H1 (cell line): ENCODE results near the gene HDDC3. TPM values are rescaled to one million over a fixed set of nuclear protein-coding genes. Genes with fewer than 3 reads are reported as not detected.

Experiments used
- RAD21 ChIP-seq, 2 experiments: IDR thresholded peaks in 1 of 2; conservative IDR thresholded peaks in 1 of 2; 2 replicates each; pipeline ENCODE4 v1.6.1; 2011; ENCODE audit warnings: low read depth in 2 of 2, low read length in 2 of 2, improper control_type of control experiment in 1 of 2, inconsistent platforms in 1 of 2, mild to moderate bottlenecking in 1 of 2, moderate library complexity in 1 of 2
- polyA plus RNA-seq, 7 experiments: library from polyadenylated mRNA; depleted of rRNA in 3 of 7; stranded (reverse) in 5 of 7; unstranded in 2 of 7; fragments of >200 nt in 5 of 7; fragments of 200-250 nt in 2 of 7; gene quantifications; 1 replicate in 5 of 7; 2 replicates in 1 of 7; 4 replicates in 1 of 7; pipeline versions ENCODE4 v1.2.1 to v1.2.3, GENCODE V29; 2011 to 2013; ENCODE audit warnings: missing spikeins in 2 of 7, mixed read lengths in 2 of 7
- total RNA-seq: library from RNA; stranded (reverse); fragmentation: NEBNext Ultra II Directional; extraction: Animal tissue kit (Norgen Biotek cat#: 25700); gene quantifications from 2 replicates; pipeline ENCODE4 v1.2.1, GENCODE V29; 2021
- TF ChIP-seq, protein P1 (sequence below): fragments of 300-600 bp; sonication (generic); IDR thresholded peaks from 2 replicates; pipeline ENCODE4 v1.7.1; 2012; ENCODE audit warnings: low read length, moderate library complexity, mild to moderate bottlenecking, inconsistent platforms; ENCODE audit not compliant: insufficient replicate concordance

HDDC3 gene
- total and polyA plus RNA-seq, 2 of the 8 experiments (the other 6 are each of a cell fraction or from before 2014, with no cell fraction given), result 16.3 to 16.5 TPM

DNA sequence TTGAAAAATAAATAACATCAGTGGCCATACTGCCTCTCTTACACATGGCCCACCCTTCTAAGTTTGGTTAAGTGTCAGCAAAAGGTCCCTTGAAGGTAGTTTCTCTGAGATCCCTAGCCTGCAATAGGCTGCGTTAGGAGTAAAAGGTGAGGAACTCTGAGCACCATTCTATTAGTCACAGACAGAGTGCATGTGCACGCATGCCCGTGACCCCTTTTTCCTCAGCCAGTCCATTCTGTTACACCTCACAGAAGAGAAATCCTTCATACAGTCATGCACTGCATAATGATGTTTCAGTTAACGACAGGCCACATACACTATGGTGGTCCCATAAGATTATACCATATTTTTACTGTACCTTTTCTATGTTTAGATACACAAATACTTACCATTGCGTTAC lies 34.9 kb upstream of the HDDC3 start (continued):
- TF ChIP-seq, protein P1, sequence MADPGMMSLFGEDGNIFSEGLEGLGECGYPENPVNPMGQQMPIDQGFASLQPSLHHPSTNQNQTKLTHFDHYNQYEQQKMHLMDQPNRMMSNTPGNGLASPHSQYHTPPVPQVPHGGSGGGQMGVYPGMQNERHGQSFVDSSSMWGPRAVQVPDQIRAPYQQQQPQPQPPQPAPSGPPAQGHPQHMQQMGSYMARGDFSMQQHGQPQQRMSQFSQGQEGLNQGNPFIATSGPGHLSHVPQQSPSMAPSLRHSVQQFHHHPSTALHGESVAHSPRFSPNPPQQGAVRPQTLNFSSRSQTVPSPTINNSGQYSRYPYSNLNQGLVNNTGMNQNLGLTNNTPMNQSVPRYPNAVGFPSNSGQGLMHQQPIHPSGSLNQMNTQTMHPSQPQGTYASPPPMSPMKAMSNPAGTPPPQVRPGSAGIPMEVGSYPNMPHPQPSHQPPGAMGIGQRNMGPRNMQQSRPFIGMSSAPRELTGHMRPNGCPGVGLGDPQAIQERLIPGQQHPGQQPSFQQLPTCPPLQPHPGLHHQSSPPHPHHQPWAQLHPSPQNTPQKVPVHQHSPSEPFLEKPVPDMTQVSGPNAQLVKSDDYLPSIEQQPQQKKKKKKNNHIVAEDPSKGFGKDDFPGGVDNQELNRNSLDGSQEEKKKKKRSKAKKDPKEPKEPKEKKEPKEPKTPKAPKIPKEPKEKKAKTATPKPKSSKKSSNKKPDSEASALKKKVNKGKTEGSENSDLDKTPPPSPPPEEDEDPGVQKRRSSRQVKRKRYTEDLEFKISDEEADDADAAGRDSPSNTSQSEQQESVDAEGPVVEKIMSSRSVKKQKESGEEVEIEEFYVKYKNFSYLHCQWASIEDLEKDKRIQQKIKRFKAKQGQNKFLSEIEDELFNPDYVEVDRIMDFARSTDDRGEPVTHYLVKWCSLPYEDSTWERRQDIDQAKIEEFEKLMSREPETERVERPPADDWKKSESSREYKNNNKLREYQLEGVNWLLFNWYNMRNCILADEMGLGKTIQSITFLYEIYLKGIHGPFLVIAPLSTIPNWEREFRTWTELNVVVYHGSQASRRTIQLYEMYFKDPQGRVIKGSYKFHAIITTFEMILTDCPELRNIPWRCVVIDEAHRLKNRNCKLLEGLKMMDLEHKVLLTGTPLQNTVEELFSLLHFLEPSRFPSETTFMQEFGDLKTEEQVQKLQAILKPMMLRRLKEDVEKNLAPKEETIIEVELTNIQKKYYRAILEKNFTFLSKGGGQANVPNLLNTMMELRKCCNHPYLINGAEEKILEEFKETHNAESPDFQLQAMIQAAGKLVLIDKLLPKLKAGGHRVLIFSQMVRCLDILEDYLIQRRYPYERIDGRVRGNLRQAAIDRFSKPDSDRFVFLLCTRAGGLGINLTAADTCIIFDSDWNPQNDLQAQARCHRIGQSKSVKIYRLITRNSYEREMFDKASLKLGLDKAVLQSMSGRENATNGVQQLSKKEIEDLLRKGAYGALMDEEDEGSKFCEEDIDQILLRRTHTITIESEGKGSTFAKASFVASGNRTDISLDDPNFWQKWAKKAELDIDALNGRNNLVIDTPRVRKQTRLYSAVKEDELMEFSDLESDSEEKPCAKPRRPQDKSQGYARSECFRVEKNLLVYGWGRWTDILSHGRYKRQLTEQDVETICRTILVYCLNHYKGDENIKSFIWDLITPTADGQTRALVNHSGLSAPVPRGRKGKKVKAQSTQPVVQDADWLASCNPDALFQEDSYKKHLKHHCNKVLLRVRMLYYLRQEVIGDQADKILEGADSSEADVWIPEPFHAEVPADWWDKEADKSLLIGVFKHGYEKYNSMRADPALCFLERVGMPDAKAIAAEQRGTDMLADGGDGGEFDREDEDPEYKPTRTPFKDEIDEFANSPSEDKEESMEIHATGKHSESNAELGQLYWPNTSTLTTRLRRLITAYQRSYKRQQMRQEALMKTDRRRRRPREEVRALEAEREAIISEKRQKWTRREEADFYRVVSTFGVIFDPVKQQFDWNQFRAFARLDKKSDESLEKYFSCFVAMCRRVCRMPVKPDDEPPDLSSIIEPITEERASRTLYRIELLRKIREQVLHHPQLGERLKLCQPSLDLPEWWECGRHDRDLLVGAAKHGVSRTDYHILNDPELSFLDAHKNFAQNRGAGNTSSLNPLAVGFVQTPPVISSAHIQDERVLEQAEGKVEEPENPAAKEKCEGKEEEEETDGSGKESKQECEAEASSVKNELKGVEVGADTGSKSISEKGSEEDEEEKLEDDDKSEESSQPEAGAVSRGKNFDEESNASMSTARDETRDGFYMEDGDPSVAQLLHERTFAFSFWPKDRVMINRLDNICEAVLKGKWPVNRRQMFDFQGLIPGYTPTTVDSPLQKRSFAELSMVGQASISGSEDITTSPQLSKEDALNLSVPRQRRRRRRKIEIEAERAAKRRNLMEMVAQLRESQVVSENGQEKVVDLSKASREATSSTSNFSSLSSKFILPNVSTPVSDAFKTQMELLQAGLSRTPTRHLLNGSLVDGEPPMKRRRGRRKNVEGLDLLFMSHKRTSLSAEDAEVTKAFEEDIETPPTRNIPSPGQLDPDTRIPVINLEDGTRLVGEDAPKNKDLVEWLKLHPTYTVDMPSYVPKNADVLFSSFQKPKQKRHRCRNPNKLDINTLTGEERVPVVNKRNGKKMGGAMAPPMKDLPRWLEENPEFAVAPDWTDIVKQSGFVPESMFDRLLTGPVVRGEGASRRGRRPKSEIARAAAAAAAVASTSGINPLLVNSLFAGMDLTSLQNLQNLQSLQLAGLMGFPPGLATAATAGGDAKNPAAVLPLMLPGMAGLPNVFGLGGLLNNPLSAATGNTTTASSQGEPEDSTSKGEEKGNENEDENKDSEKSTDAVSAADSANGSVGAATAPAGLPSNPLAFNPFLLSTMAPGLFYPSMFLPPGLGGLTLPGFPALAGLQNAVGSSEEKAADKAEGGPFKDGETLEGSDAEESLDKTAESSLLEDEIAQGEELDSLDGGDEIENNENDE, result no peak
- no peak for TF ChIP-seq RAD21 (IDR thresholded peaks at IDR 0.05 in 1 of 2, conservative IDR thresholded peaks at IDR 0.05 in 1 of 2; ENCODE audit: low read depth in 2 of 2, low read length in 2 of 2)
